Thoracic aorta (tissue), 2 donors: ENCODE data around the gene ALG8. TPM values are rescaled to one million over a fixed set of nuclear protein-coding genes. Genes with fewer than 3 reads are reported as not detected.
"Not testable (repeated sequence)": the region's sequence is repeated elsewhere in the genome, so short reads cannot be mapped to it uniquely, and the experiment has no call there.

Experiments used
- ATAC-seq: fragments of 150-250 bp; one replicate; pipeline ENCODE4 v1.8.0; 2017; ENCODE audit warnings: low read depth; ENCODE audit not compliant: insufficient number of reproducible peaks, low FRiP score
- DNase-seq: peaks from one replicate; pipeline ENCODE4 v3.0.0-alpha.2; 2020; ENCODE audit warnings: low spot score
- H3K27ac ChIP-seq, 2 donors: fragments of 200-600 bp; sonication (generic); 1 replicate in 1 of 2; 2 replicates in 1 of 2; pipeline ENCODE4 v1.5.1; 2016; ENCODE audit warnings: mild to moderate bottlenecking in 2 of 2, moderate library complexity in 2 of 2
- H3K27me3 ChIP-seq: fragments of 200-600 bp; sonication (generic); replicated peaks from 2 replicates; pipeline ENCODE4 v1.6.0; 2016; ENCODE audit warnings: mild to moderate bottlenecking; ENCODE audit not compliant: insufficient read depth
- H3K36me3 ChIP-seq: fragments of 200-600 bp; sonication (generic); one replicate; pipeline ENCODE4 v1.5.1; 2016
- H3K4me1 ChIP-seq, 2 donors: fragments of 200-600 bp; sonication (generic); 1 replicate in 1 of 2; 2 replicates in 1 of 2; pipeline versions ENCODE4 v1.5.1 to v1.6.0; 2016; ENCODE audit warnings: low read depth in 2 of 2, mild to moderate bottlenecking in 1 of 2; ENCODE audit not compliant: control insufficient read depth in 1 of 2
- H3K4me3 ChIP-seq: fragments of 200-600 bp; sonication (generic); 2 replicates; pipeline ENCODE4 v1.5.1; 2016; ENCODE audit warnings: mild to moderate bottlenecking
- H3K9me3 ChIP-seq: fragments of 200-600 bp; sonication (generic); 2 replicates; pipeline ENCODE4 v1.5.1; 2016
- total RNA-seq, 2 donors: library from RNA; depleted of rRNA; stranded (reverse); fragments of >200 nt; gene quantifications; one replicate each; pipeline versions ENCODE4 v1.1.0 to v1.2.3, GENCODE V29; 2016
- TF ChIP-seq, protein P1 (sequence below): fragments of 200-600 bp; sonication (generic); IDR thresholded peaks from one replicate; pipeline ENCODE4 v1.5.1; 2019; ENCODE audit warnings: antibody characterized with exemption

The ALG8 gene
- total RNA-seq, 2 donors from 2014 or later, result 19.5 to 26.3 TPM

DNA sequence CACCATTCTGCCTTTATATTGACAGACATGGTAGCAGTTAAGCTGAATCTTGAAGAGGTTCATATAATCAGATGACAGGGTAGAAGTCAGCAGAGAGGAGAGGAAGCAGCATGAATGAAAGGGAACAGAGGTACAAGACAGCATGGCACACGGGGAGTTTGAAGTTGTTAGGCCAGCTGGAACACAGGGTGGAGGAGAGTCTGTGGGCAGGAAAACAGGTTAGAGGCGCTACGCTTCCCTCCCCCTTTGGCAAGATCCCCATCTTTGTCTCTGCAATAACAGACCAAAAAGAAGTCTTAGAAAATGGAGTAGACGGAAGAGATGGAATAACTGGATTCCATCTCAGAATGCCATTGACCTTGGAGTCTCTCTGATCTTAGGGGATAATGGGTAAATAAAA is 39.8 kb downstream of the ALG8 start:
- Histone ChIP-seq H3K4me3 (no peak overlapping the region), H3K36me3 (peaks cover 5% of the 10 kb centered on the region)
- no peak for ATAC-seq

DNA sequence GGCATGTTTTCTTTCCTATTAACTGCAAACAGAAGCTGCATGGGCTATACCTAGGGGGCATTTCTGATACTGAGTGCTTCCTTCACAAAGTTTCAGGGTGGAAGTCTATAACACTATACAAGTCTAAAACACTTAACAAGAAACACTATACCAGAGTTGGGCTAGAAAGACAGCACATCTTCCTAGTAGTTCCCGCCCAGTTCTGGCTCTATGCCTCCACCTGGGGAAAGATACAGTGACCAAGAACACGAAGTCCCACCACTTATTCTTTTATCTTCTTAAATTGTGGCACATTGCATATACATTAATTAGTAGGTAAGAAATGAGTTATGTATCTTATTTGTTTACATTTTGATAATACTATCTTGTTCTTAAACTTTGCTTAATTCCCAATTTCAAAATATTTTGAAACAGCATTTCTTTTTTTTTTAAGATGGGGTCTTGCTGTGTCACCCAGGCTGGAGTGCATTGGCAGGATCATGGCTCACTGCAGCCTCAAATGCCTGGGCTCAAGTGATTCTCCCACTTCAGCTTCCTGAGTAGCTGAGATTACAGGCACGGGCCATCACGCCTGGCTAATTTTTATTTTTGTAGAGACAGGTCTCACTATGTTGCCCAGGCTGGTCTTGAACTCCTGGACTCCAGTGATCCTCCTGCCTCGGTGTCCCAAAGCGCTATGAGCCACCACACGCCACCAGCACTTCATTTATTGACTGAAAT is 41.6 kb downstream of the ALG8 start:
- Histone ChIP-seq H3K27me3 (no peaks in the 10 kb centered on the region), H3K4me1 (no peaks in the 10 kb centered on the region), H3K27ac (no peak overlapping the region), H3K4me3 (no peak overlapping the region), H3K36me3 (peaks cover 5% of the 10 kb centered on the region), H3K9me3 (no peaks in the 10 kb centered on the region)
- no peak for DNase-seq
- ATAC-seq, result no peak
- TF ChIP-seq, protein P1, sequence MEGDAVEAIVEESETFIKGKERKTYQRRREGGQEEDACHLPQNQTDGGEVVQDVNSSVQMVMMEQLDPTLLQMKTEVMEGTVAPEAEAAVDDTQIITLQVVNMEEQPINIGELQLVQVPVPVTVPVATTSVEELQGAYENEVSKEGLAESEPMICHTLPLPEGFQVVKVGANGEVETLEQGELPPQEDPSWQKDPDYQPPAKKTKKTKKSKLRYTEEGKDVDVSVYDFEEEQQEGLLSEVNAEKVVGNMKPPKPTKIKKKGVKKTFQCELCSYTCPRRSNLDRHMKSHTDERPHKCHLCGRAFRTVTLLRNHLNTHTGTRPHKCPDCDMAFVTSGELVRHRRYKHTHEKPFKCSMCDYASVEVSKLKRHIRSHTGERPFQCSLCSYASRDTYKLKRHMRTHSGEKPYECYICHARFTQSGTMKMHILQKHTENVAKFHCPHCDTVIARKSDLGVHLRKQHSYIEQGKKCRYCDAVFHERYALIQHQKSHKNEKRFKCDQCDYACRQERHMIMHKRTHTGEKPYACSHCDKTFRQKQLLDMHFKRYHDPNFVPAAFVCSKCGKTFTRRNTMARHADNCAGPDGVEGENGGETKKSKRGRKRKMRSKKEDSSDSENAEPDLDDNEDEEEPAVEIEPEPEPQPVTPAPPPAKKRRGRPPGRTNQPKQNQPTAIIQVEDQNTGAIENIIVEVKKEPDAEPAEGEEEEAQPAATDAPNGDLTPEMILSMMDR, result no peak

More for the DNA sequence above, 39.8 kb downstream of the ALG8 start:
- Histone ChIP-seq H3K27me3 (no peaks in the 10 kb centered on the region), H3K9me3 (no peaks in the 10 kb centered on the region), H3K27ac (no peak overlapping the region), H3K4me1 (peaks cover 0 to 6% of the 10 kb centered on the region in 2 donors)
- TF ChIP-seq, protein P1, result no peak
- no peak for DNase-seq

DNA sequence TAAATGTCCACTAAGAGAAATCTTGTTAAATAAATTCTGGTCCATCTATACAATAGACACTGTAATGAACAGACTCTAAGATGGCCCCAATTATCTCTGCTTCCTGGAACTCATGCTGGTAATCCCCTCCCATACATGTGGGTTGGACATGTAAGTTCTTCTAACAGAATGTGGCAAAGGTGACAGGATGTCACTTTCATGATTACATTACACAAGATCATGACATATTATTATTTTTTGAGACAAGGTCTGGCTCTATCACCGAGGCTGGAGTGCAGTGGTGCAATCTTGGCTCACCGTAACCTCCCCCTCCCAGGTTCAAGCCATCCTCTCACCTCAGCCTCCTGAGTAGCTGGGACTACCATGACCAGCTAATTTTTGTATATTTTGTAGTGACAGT is 45.2 kb downstream of the ALG8 start:
- no peaks in the 10 kb centered on the region for H3K36me3 ChIP-seq
- H3K4me1 ChIP-seq, result no peaks in the 10 kb centered on the region
- H3K4me3 ChIP-seq, result no peak overlapping the region
- no peaks in the 10 kb centered on the region for H3K9me3 ChIP-seq
- TF ChIP-seq, protein P1, result no peak
- no peak overlapping the region for H3K27ac ChIP-seq
- H3K27me3 ChIP-seq, result no peaks in the 10 kb centered on the region
- no peak for DNase-seq
- ATAC-seq, result no peak

- not testable (repeated sequence) for DNase-seq, ATAC-seq, H3K27me3 ChIP-seq, H3K36me3 ChIP-seq, H3K9me3 ChIP-seq, H3K27ac ChIP-seq, H3K4me3 ChIP-seq, H3K4me1 ChIP-seq
These were observed 52.8 kb downstream of the ALG8 start for GRCh38 chr11:78086521-78087074.

DNA sequence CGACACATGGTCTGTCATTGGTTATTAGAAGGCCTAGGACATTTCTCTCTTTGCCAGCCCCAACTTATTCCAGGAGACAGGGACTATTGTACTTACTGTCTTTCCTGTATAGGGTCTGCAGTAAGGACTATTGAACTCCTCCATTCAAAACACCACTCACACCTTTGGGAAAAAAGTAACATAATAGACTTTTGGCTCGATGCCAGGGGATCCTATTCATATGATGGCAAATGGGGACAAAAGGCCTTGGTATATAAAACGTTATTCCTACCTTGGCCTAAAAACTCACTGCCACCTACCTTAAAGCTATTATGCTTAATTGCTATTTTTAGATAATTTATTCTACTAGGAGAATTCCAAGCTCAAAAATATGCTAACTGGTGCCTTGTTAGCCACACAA is 53.5 kb downstream of the ALG8 start:
- DNase-seq, result no peak
- H3K4me1 ChIP-seq, result no peaks in the 10 kb centered on the region
- ATAC-seq, result no peak
- H3K9me3 ChIP-seq, result no peaks in the 10 kb centered on the region
- no peaks in the 10 kb centered on the region for H3K27me3 ChIP-seq
- no peak overlapping the region for H3K27ac ChIP-seq
- H3K4me3 ChIP-seq, result no peak overlapping the region
- no peaks in the 10 kb centered on the region for H3K36me3 ChIP-seq
- TF ChIP-seq, protein P1, result no peak

DNA sequence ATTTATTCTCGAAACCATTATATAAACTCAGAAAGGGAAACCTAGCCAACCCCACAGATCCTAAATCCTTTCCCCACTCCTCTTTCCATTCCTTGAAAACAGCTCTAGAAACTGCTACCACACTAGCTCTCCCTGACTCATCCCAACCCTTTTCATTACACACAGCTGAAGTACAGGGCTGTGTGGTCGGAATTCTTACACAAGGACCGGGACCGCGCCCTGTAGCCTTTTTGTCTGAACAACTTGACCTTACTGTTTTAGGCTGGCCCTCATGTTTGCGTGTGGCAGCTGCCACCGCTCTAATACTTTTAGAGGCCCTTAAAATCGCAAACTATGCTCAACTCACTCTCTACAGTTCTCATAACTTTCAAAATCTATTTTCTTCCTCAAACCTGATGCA is 54.9 kb downstream of the ALG8 start:
- ATAC-seq, H3K4me1 ChIP-seq: not testable (repeated sequence)

More for the DNA sequence above, 54.9 kb downstream of the ALG8 start:
- not testable (repeated sequence) for H3K27me3 ChIP-seq, DNase-seq, H3K27ac ChIP-seq, H3K9me3 ChIP-seq, H3K4me3 ChIP-seq, H3K36me3 ChIP-seq
